NT2/D1 (cell line): ENCODE data around the gene TAPT1.

ENCODE experiments used
- DNase-seq: peaks from one replicate; pipeline ENCODE4 v3.0.0-alpha.2; 2011; ENCODE audit warnings: low read depth, low spot score
- H3K27me3 ChIP-seq: 2 replicates; pipeline ENCODE4 v1.6.0; 2011; ENCODE audit warnings: mild to moderate bottlenecking; ENCODE audit not compliant: insufficient read length, insufficient read depth
- H3K36me3 ChIP-seq: 2 replicates; pipeline ENCODE4 v1.6.1; 2011; ENCODE audit warnings: mild to moderate bottlenecking, low read length, mixed read lengths; ENCODE audit not compliant: insufficient read depth, insufficient read length
- H3K4me1 ChIP-seq: 2 replicates; pipeline ENCODE4 v1.5.1; 2011; ENCODE audit not compliant: insufficient read depth, insufficient read length
- H3K4me3 ChIP-seq: 2 replicates; pipeline ENCODE4 v1.5.1; 2011; ENCODE audit warnings: low read depth; ENCODE audit not compliant: insufficient read length
- H3K9ac ChIP-seq: 2 replicates; pipeline ENCODE4 v1.6.0; 2011; ENCODE audit warnings: low read depth; ENCODE audit not compliant: insufficient read length
- H3K9me3 ChIP-seq: 2 replicates; pipeline ENCODE4 v1.5.1; 2011; ENCODE audit warnings: mild to moderate bottlenecking, low read length; ENCODE audit not compliant: insufficient read depth
- SUZ12 ChIP-seq: IDR thresholded peaks from 2 replicates; pipeline ENCODE4 v1.6.1; 2011; ENCODE audit not compliant: insufficient read length, insufficient read depth; ENCODE audit errors: extremely low read depth
- YY1 ChIP-seq: IDR thresholded peaks from 2 replicates; pipeline ENCODE4 v1.6.1; 2011; ENCODE audit not compliant: insufficient read length, insufficient read depth
- ZNF274 ChIP-seq: IDR thresholded peaks from 2 replicates; pipeline ENCODE4 v1.6.1; 2011; ENCODE audit warnings: mild to moderate bottlenecking, low read depth, low read length

TAPT1 gene

GRCh38 chr4:16111533-16111932 is 114.7 kb downstream of the TAPT1 start:
- Histone ChIP-seq H3K9me3 (no peaks in the 10 kb centered on the region), H3K27me3 (peaks cover 5% of the 10 kb centered on the region), H3K9ac (no peak overlapping the region), H3K4me3 (no peak overlapping the region), H3K36me3 (no peaks in the 10 kb centered on the region), H3K4me1 (no peaks in the 10 kb centered on the region)
- TF ChIP-seq YY1 (no peak), SUZ12 (no peak), ZNF274 (no peak)
- no peak for DNase-seq

- no peak for TF ChIP-seq SUZ12
- TF ChIP-seq ZNF274, result no peak
- TF ChIP-seq YY1, result no peak
- H3K9me3 ChIP-seq, result no peaks in the 10 kb centered on the region
- no peak overlapping the region for H3K9ac ChIP-seq
- no peak for DNase-seq
- H3K4me3 ChIP-seq, result no peak overlapping the region
- no peaks in the 10 kb centered on the region for H3K4me1 ChIP-seq
- H3K27me3 ChIP-seq, result peaks cover 5% of the 10 kb centered on the region
- no peaks in the 10 kb centered on the region for H3K36me3 ChIP-seq
These were observed 115.5 kb downstream of the TAPT1 start for GRCh38 chr4:16110661-16111290.
